ENCODE data around the gene LRRFIP2. TPM values are rescaled to one million over a fixed set of nuclear protein-coding genes. Genes with fewer than 3 reads are reported as not detected.

LRRFIP2 gene
- total and polyA plus RNA-seq, 2 donors (not counting 1 experiment from before 2014, with no cell fraction given) = 83.7 to 149 TPM

GRCh38 chr3:37016903-37017302 lies 157.5 kb downstream of the LRRFIP2 start:
- Histone ChIP-seq H3K36me3 (ENCODE audit: control insufficient read depth, insufficient read depth, low read length) (peaks cover 9% of the 10 kb centered on the region), H3K4me3 (replicated peaks in 1 of 4; ENCODE audit: control extremely low read depth in 1 of 4, insufficient read depth in 1 of 4, low read depth in 3 of 4, low read length in 4 of 4) (no peak overlapping the region), H4K20me1 (ENCODE audit: control insufficient read depth, extremely low read depth, insufficient read depth, low read length) (no peaks in the 10 kb centered on the region), H3K9me3 (ENCODE audit: control insufficient read depth, insufficient read depth, low read depth, low read length) (no peaks in the 10 kb centered on the region), H3K9ac (ENCODE audit: insufficient read depth, low read length) (no peak overlapping the region), H3K4me1 (ENCODE audit: control insufficient read depth, extremely low read depth, insufficient read depth, low read length) (no peaks in the 10 kb centered on the region), H3K79me2 (ENCODE audit: control insufficient read depth, insufficient read depth, low read length) (no peaks in the 10 kb centered on the region), H2AFZ (ENCODE audit: low read length) (no peak overlapping the region), H3K4me2 (ENCODE audit: extremely low read depth, insufficient read depth, low read length) (no peak overlapping the region), H3K27ac (ENCODE audit: insufficient read depth, low read length) (no peak overlapping the region), H3K27me3 (ENCODE audit: control insufficient read depth, insufficient read depth, low read length) (no peaks in the 10 kb centered on the region)
- no peak for TF ChIP-seq EZH2 (IDR thresholded peaks at IDR 0.05; ENCODE audit: low read length, missing control alignments)
- TF ChIP-seq, protein P1, sequence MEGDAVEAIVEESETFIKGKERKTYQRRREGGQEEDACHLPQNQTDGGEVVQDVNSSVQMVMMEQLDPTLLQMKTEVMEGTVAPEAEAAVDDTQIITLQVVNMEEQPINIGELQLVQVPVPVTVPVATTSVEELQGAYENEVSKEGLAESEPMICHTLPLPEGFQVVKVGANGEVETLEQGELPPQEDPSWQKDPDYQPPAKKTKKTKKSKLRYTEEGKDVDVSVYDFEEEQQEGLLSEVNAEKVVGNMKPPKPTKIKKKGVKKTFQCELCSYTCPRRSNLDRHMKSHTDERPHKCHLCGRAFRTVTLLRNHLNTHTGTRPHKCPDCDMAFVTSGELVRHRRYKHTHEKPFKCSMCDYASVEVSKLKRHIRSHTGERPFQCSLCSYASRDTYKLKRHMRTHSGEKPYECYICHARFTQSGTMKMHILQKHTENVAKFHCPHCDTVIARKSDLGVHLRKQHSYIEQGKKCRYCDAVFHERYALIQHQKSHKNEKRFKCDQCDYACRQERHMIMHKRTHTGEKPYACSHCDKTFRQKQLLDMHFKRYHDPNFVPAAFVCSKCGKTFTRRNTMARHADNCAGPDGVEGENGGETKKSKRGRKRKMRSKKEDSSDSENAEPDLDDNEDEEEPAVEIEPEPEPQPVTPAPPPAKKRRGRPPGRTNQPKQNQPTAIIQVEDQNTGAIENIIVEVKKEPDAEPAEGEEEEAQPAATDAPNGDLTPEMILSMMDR (conservative IDR thresholded peaks at IDR 0.05 in 1 of 2, IDR thresholded peaks at IDR 0.05 in 1 of 2; ENCODE audit: low read depth in 1 of 2, low read length in 2 of 2) = no peak
- DNase-seq (ENCODE audit: low read depth in 2 of 2) = no peak

DNA sequence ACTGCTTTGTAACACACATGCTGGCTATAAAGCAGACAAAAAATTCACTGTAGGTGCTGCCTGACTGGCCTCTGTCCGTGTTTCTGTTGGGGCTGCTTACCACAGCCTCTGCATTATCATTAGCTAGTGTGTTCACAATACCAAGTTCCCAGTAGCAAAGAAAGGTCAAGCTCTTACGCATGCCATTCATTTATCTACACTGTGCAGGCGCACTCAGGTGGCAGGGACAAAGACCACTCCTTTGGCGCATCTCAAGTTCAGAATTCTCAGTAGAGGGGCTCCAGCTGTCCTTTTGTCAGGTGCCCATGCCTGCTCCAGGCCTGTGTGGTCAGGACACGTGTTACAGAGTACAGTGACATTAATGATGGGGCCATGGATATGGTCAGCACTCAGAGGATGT lies 158.7 kb downstream of the LRRFIP2 start:
- H3K79me2 ChIP-seq (ENCODE audit: control insufficient read depth, insufficient read depth, low read length) = no peaks in the 10 kb centered on the region
- no peak for DNase-seq (ENCODE audit: low read depth in 2 of 2)
- H3K4me3 ChIP-seq (replicated peaks in 1 of 4; ENCODE audit: control extremely low read depth in 1 of 4, insufficient read depth in 1 of 4, low read depth in 3 of 4, low read length in 4 of 4) = no peak overlapping the region
- H2AFZ ChIP-seq (ENCODE audit: low read length) = no peak overlapping the region
- H4K20me1 ChIP-seq (ENCODE audit: control insufficient read depth, extremely low read depth, insufficient read depth, low read length) = no peaks in the 10 kb centered on the region
- H3K27ac ChIP-seq (ENCODE audit: insufficient read depth, low read length) = no peak overlapping the region
- no peaks in the 10 kb centered on the region for H3K4me1 ChIP-seq (ENCODE audit: control insufficient read depth, extremely low read depth, insufficient read depth, low read length)
- peaks cover 6% of the 10 kb centered on the region for H3K36me3 ChIP-seq (ENCODE audit: control insufficient read depth, insufficient read depth, low read length)
- TF ChIP-seq, protein P1 (conservative IDR thresholded peaks at IDR 0.05 in 1 of 2, IDR thresholded peaks at IDR 0.05 in 1 of 2; ENCODE audit: low read depth in 1 of 2, low read length in 2 of 2) = no peak
- TF ChIP-seq EZH2 (IDR thresholded peaks at IDR 0.05; ENCODE audit: low read length, missing control alignments) = no peak
- no peaks in the 10 kb centered on the region for H3K9me3 ChIP-seq (ENCODE audit: control insufficient read depth, insufficient read depth, low read depth, low read length)
- H3K9ac ChIP-seq (ENCODE audit: insufficient read depth, low read length) = no peak overlapping the region
- H3K4me2 ChIP-seq (ENCODE audit: extremely low read depth, insufficient read depth, low read length) = no peak overlapping the region
- H3K27me3 ChIP-seq (ENCODE audit: control insufficient read depth, insufficient read depth, low read length) = no peaks in the 10 kb centered on the region

DNA sequence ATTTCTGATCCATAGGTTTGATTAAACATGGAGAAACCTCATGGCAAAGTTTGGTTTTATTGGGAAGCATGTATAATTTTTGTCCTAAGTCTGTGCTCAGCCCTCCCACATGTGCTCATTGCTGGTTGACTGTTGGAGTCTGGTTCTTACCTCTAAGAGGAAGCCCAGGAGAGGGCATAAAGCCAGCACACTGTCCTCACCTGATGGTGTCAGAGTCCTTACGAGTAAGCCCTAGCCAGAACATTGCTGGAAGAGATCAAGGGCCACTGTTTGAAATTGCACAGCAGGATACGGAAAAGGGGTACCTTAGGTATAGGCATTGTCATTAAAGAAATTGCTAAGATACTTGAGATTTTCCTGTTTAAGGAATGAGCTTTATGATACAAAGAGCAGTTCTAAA lies 159.8 kb downstream of the LRRFIP2 start:
- no peak overlapping the region for H2AFZ ChIP-seq (ENCODE audit: low read length)
- DNase-seq (ENCODE audit: low read depth in 2 of 2) = no peak
- no peak overlapping the region for H3K4me2 ChIP-seq (ENCODE audit: extremely low read depth, insufficient read depth, low read length)
- no peaks in the 10 kb centered on the region for H3K4me1 ChIP-seq (ENCODE audit: control insufficient read depth, extremely low read depth, insufficient read depth, low read length)
- no peak overlapping the region for H3K27ac ChIP-seq (ENCODE audit: insufficient read depth, low read length)
- H3K79me2 ChIP-seq (ENCODE audit: control insufficient read depth, insufficient read depth, low read length) = no peaks in the 10 kb centered on the region
- peaks cover 2% of the 10 kb centered on the region for H3K36me3 ChIP-seq (ENCODE audit: control insufficient read depth, insufficient read depth, low read length)
- no peaks in the 10 kb centered on the region for H3K9me3 ChIP-seq (ENCODE audit: control insufficient read depth, insufficient read depth, low read depth, low read length)
- H3K9ac ChIP-seq (ENCODE audit: insufficient read depth, low read length) = no peak overlapping the region
- no peaks in the 10 kb centered on the region for H3K27me3 ChIP-seq (ENCODE audit: control insufficient read depth, insufficient read depth, low read length)
- no peak overlapping the region for H3K4me3 ChIP-seq (replicated peaks in 1 of 4; ENCODE audit: control extremely low read depth in 1 of 4, insufficient read depth in 1 of 4, low read depth in 3 of 4, low read length in 4 of 4)
- H4K20me1 ChIP-seq (ENCODE audit: control insufficient read depth, extremely low read depth, insufficient read depth, low read length) = no peaks in the 10 kb centered on the region
- TF ChIP-seq, protein P1 (conservative IDR thresholded peaks at IDR 0.05 in 1 of 2, IDR thresholded peaks at IDR 0.05 in 1 of 2; ENCODE audit: low read depth in 1 of 2, low read length in 2 of 2) = no peak
- no peak for TF ChIP-seq EZH2 (IDR thresholded peaks at IDR 0.05; ENCODE audit: low read length, missing control alignments)

Other genes with a start within 250 kb of the LRRFIP2 start
- 20.3 and 28.6 TPM in 2 replicates for gene TRANK1, start 229.5 kb downstream of the LRRFIP2 start, total RNA-seq
- 6.7 and 9.1 TPM in 2 replicates for gene TRANK1, start 229.5 kb downstream of the LRRFIP2 start, polyA plus RNA-seq
- 10.5 and 12.9 TPM in 2 replicates for gene EPM2AIP1, start 181.5 kb downstream of the LRRFIP2 start, total RNA-seq
- 15.1 and 18.7 TPM in 2 replicates for gene EPM2AIP1, start 181.5 kb downstream of the LRRFIP2 start, polyA plus RNA-seq
- gene MLH1, start 181.1 kb downstream of the LRRFIP2 start, total RNA-seq = 57.8 and 62.3 TPM in 2 replicates
- gene MLH1, start 181.1 kb downstream of the LRRFIP2 start, polyA plus RNA-seq = 34.4 and 47.2 TPM in 2 replicates
- gene GOLGA4, start 68.7 kb upstream of the LRRFIP2 start, total RNA-seq = 73.4 and 95.1 TPM in 2 replicates
- gene GOLGA4, start 68.7 kb upstream of the LRRFIP2 start, polyA plus RNA-seq = 35.9 and 48.0 TPM in 2 replicates

Data from fibroblast of lung (primary cell).